ENCODE results near the gene TPM4.
"Not testable (repeated sequence)": the region's sequence is repeated elsewhere in the genome, so short reads cannot be mapped to it uniquely, and the experiment has no call there.

TPM4 gene

DNA sequence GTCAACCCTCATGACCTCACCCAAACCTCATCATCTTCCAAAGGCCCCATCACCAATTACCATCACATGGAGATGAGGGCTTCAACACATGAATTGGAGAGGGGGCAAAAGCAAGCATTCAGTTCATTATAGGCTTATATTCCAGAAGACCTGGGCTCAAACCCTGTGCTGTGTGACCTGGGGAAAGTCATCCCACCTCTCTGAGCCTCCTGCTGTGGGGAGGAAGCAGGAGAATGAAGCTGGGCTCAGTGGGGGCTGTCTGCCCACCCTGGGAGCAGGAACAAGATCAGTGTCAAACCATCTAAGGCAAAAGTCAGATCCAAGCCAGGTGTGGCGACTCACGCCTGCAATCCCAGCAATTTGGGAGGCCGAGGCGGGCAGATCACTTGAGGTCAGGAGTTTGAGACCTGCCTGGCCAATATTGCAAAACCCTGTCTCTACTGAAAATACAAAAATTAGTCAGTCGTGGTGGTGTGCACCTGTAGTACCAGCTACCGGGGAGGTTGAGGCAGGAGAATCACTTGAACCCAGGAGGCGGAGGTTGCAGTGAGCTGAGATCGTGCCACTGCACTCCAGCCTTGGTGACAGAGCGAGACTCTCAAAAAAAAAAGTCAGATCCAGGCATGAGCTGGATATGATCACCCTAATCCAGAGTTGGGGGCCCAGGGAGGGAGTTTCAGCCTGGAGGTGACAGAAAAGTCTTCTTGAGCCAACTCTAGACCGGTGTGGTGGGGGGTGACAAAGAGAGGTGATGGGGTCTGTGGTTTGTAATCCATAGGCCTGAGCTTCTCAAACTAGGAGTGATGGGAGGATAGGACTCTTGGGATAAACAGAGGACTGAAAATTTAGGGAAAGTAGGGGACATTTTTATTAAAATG is 1.6 kb upstream of the TPM4 start:
- no peak for DNase-seq

DNA sequence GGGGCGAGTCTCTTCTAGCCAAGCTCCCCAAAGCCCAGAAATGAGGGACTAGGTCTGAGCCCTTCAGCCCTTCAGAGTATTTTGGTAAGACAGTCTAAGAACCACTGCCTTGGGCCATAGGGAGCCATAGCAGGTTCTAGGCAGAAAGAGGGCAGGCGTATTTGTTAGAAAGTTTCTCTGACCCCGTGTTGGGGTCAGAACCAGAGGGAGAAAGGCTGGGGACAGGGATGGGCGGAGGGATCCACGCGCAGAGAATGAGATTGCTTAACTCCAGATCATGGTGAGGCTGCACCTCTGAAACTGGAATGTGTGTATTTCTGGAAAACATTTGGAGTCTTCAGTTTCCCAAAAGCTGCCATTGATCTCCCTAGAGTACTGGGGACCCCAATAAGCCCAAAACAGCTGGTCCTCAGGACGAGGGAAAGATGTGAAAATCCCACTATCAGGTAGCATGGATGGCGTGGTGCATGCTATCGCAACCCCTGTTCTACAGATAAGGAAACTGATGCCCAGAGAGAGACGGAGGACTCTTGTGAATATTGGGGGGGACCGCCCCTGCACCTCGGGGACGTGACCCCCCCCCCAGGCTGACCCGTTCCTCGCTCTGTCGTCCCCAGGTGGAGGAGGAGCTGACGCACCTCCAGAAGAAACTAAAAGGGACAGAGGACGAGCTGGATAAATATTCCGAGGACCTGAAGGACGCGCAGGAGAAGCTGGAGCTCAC is 703 bp upstream of the TPM4 start:
- no peak for DNase-seq

- DNase-seq, result no peak
Measured at GRCh38 chr19:16076958-16077611, 790 bp downstream of the TPM4 start.

DNA sequence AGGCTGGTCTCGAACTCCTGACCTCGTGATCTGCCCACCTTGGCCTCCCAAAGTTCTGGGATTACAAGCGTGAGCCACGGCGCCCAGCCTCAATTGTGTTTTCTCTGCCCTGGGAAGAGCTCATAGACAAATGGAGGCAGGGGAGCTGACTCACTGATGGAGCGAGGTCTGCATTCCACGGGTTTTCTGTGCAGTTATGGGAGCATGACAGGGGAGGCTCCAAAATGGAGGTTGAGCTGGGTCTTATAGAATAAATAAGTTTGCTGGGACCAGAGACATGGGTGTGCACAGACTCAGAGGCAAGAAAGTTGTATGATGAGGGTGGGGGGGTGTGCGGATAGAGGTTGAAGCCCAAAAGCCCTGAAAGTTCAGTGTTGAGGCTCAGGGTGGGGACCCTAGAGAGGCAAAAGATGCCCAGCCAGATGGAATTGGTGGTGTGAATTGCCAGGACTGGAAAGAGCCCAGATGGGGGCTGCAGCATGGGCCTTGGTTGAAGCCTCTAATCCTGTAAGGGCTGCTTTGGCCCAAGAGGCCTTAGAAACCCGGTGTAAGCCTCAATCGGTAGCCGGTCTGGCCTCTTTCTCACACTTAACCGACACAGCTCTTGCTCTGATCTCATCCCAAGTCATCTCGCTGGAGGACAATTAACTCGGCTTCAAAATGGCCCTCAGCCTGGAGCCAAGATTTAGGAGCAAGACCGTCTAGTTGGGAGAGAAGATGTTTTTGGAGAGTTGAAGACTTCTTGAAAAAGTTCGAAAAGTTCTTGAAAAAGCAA is 1.9 kb downstream of the TPM4 start:
- DNase-seq, result no peak

DNA sequence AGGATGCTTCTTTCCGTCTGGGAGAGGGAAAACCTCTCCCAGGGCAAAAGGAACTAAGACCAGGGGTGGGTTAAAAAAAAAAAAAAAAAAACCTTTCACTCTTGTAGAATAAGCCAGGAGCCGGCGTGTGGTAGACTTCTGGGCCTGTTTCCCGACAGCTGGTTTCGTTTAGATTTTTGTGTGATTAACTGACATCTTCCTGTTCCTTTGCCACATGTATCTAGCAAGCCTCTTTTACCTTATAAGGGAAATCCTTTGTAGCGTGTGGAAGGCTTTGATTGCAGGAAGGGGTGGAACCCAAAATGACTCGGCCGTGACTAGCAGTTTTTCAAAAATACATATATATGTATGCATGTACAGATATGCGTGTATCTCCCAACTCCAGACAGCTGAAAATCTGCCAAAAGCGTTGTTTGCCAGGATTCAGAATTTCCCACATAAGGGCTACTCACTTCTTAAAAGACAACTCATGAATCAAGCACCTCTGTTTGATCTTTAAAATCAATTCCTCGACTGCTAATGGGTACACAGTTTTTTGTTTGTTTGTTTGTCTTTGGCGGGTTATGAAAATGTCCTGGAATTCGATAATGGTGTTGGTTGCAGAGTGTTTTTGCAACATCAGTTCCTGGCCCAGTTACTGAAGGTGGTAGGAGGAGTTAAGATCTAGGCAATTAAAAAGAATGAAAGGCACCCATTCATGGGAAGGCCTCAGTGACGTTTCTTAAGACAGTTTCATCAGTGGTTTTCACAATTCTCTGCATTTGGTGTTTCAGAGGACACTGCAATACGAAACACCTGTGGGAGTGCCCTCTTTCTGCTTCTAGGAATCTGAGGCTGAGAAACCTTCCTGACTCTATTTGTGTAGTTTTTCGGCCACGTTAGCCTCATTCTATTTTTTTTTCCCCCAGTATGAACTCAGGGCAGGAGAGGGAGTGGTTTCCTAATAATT is 2.7 kb downstream of the TPM4 start:
- DNase-seq, result no peak

DNA sequence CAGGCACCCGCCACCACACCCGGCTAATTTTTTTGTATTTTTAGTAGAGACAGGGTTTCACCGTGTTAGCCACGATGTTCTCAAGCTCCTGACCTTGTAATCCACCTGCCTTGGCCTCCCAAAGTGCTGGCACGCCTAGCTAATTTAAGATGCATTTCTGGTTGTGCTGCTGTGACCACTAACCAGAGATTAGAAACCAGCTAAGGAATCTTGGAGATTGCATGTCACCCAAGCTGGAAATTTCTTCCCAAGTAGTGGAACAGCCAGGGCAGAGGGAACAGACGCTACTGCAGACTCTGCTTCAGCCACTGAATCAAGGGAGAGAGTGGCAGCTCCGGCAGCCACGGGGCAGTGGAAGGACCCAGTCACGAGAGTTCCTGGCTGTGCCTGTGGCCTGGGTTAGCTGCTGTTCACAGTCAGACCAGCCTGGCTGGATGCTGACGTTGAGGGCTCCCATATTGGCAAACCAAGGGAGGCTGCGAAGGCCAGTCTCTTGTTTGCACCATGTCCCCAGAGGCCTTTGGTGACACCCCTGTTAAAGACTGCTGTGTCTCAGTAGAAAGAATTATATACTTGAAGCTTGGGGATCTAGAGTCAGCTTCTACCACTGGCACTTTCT is 7.9 kb downstream of the TPM4 start:
- DNase-seq, result no peak

- DNase-seq, result no peak
Measured at GRCh38 chr19:16085115-16085514, 8.8 kb downstream of the TPM4 start.

- DNase-seq, result not testable (repeated sequence)
Measured at GRCh38 chr19:16087404-16087803, 11.1 kb downstream of the TPM4 start.

- DNase-seq, result no peak
Measured at GRCh38 chr19:16087940-16088339, 11.6 kb downstream of the TPM4 start.

GRCh38 chr19:16088351-16089009 is 12.2 kb downstream of the TPM4 start:
- no peak for DNase-seq

GRCh38 chr19:16089010-16089846 is 12.9 kb downstream of the TPM4 start:
- no peak for DNase-seq

GRCh38 chr19:16091546-16092475 is 15.5 kb downstream of the TPM4 start:
- no peak for DNase-seq

DNA sequence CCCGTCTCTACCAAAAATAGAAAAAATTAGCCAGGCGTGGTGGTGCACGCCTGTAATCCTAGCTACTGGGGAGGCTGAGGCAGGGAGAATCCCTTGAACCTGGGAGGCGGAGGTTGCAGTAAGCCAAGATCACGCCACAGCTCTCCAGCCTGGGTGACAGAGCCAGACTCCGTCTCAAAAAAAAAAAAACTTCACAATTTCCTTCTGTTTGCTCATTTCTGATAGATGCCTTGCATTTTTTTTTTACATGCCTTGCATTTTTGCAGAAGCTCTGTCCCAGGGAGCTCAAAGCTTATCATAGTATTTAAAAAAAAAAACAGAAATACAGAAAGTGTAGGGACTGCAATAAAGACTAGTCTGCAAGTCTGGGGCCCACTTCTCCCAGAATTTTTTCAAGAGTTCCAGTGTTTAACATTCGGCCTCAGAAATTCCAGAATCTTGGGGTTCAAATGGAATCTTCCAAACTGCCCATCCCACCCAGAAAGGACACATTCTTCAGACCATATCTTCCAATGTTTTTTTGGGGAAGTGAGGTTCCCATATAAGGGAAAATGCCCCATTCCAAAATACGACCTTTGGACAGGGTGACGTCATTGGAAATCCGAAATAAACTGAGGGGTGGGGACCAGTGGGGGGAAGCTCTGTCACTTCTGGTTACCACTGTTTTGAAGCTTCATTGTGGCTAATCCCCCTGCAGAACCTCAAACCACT is 18.2 kb downstream of the TPM4 start:
- DNase-seq, result no peak

- no peak for DNase-seq
Measured at GRCh38 chr19:16095071-16095571, 18.8 kb downstream of the TPM4 start.

GRCh38 chr19:16096280-16096855 is 20.1 kb downstream of the TPM4 start:
- DNase-seq, result no peak

DNA sequence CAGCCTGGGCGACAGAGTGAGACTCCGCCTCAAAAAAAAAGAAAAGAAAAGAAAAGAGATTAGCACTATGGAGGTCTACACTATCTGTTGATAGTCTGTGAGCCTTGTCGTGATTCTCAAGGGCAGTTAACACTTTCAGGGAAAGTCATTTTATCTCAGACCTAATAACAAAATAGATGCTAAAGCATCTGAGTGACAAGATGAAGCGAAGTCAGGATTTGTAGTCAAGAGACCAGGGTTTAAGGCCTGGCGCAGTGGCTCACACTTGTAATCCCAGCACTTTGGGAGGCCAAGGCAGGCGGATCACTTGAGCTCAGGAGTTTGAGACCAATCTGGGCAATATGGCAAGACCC is 22.1 kb downstream of the TPM4 start:
- no peak for DNase-seq

- no peak for DNase-seq
Measured at GRCh38 chr19:16098821-16099220, 22.5 kb downstream of the TPM4 start.

Data from NCI-H774 (cell line).